Panc1 (cell line): ENCODE measurements around the gene RBSN. TPM values are rescaled to one million over a fixed set of nuclear protein-coding genes. Genes with fewer than 3 reads are reported as not detected.
"Not testable (repeated sequence)": the region's sequence is repeated elsewhere in the genome, so short reads cannot be mapped to it uniquely, and the experiment has no call there.

ENCODE experiments used
- ATAC-seq: fragments of 200-7000 bp; cut with Tn5 transposase; 2 replicates; pipeline ENCODE4 v1.9.1; 2020; ENCODE audit warnings: mild to moderate bottlenecking, moderate library complexity
- BruUV-seq: library from RNA; stranded (reverse); fragments of 400-500 nt; replicated peaks from 2 replicates; lab custom pipeline; 2021; lab: Mats Ljungman, UMichigan
- CTCF ChIA-PET: fragments of 300-600 bp; sonication (Branson Sonifier 250); formaldehyde crosslinking; loops from one replicate; lab custom pipeline; 2022; ENCODE audit warnings: antibody characterized with exemption; lab: Charles Lee
- POLR2A ChIA-PET: fragments of 300-600 bp; sonication (Branson Sonifier 250); formaldehyde crosslinking; loops from one replicate; lab custom pipeline; 2022; ENCODE audit warnings: antibody characterized with exemption; lab: Charles Lee
- DNase-seq: peaks from one replicate; pipeline ENCODE4 v3.0.0-alpha.2; 2010; ENCODE audit warnings: low read depth, low spot score
- H3K27ac ChIP-seq: 2 replicates; pipeline ENCODE4 v1.5.1; 2011; ENCODE audit warnings: mild to moderate bottlenecking, low read length, inconsistent platforms
- H3K27me3 ChIP-seq: fragments of 200-500 bp; sonication (Bioruptor generic); 2 replicates; pipeline ENCODE4 v1.6.0; 2014; ENCODE audit warnings: low read length, inconsistent platforms; ENCODE audit not compliant: control insufficient read depth, insufficient read depth
- H3K36me3 ChIP-seq: fragments of 200-500 bp; sonication (Bioruptor generic); 2 replicates; pipeline ENCODE4 v1.5.1; 2014; ENCODE audit warnings: inconsistent platforms, mild to moderate bottlenecking, low read length, moderate library complexity; ENCODE audit not compliant: control insufficient read depth, insufficient read depth
- H3K4me1 ChIP-seq: 2 replicates; pipeline ENCODE4 v1.5.1; 2011; ENCODE audit warnings: inconsistent platforms, mild to moderate bottlenecking, low read length, moderate library complexity; ENCODE audit not compliant: control insufficient read depth, insufficient read depth
- H3K4me3 ChIP-seq, 2 experiments: 2 replicates each; pipeline ENCODE4 v1.5.1; 2011 to 2012; ENCODE audit warnings: low read depth in 2 of 2, low read length in 2 of 2, mild to moderate bottlenecking in 2 of 2, inconsistent platforms in 1 of 2, moderate library complexity in 1 of 2
- H3K9me3 ChIP-seq: fragments of 200-500 bp; sonication (Bioruptor generic); 2 replicates; pipeline ENCODE4 v1.5.1; 2014; ENCODE audit warnings: low read depth, mild to moderate bottlenecking, inconsistent platforms, low read length, moderate library complexity; ENCODE audit not compliant: control insufficient read depth, insufficient read depth
- CTCF ChIP-seq: fragments of 450-650 bp; IDR thresholded peaks from 2 replicates; pipeline ENCODE4 v1.5.1; 2017; ENCODE audit warnings: mild to moderate bottlenecking
- POLR2AphosphoS5 ChIP-seq: IDR thresholded peaks from 2 replicates; pipeline ENCODE4 v1.6.1; 2012; ENCODE audit warnings: mild to moderate bottlenecking, low read depth, low read length, moderate library complexity
- REST ChIP-seq, 2 experiments: IDR thresholded peaks; 2 replicates each; pipeline ENCODE4 v1.6.1; 2011 to 2012; ENCODE audit warnings: low read depth in 2 of 2, control low read depth in 1 of 2, low read length in 1 of 2, mild to moderate bottlenecking in 1 of 2, moderate library complexity in 1 of 2; ENCODE audit not compliant: insufficient read depth in 1 of 2
- SIN3A ChIP-seq: IDR thresholded peaks from 2 replicates; pipeline ENCODE4 v1.6.1; 2012; ENCODE audit warnings: low read depth, mild to moderate bottlenecking, low read length, moderate library complexity, borderline replicate concordance; ENCODE audit not compliant: insufficient read depth
- TCF7L2 ChIP-seq: IDR thresholded peaks from 2 replicates; pipeline ENCODE4 v1.6.1; 2011; ENCODE audit warnings: mild to moderate bottlenecking, low read depth, low read length, inconsistent platforms
- in situ Hi-C: cut with HindIII; loops from 2 replicates; pipeline ENCODE4 v1.10.0; 2016; ENCODE audit warnings: low sequenced_read_pairs, low pct_unique_long_range_greater_than_20kb
- intact Hi-C: fragments of 100-400 bp; cut with micrococcal nuclease; formaldehyde crosslinking; loops from one replicate; pipeline ENCODE4 v1.10.0; 2022; ENCODE audit not compliant: unreplicated experiment
- total RNA-seq: library from RNA; stranded (reverse); gene quantifications from one replicate; pipeline ENCODE4 v1.2.1, GENCODE V29; 2021; ENCODE audit not compliant: unreplicated experiment

The RBSN gene
- total RNA-seq, 1 experiment from 2014 or later, result 13.6 TPM

DNA sequence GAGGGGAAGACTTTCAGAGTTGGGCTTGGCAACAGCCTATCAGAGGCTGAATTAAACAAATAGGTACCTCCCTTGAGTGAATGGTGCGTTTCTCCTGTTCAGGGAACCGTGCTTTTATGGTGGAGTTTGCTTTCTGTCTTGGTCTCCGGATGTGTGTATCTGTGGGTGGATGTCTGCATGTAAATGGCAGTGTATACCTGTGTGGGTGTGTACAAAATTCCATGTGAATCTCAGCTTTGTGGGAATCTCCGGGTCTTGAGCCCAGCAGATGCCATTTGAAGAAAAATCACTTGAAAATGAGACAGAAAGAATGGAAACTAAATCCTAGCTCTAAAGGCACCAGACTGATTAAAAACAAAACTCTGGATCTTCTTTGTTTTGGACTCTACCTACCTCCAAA lies 37.9 kb upstream of the RBSN start:
- H3K36me3 ChIP-seq, intact Hi-C loops, H3K27me3 ChIP-seq, CTCF ChIA-PET, BruUV-seq, H3K9me3 ChIP-seq, H3K4me3 ChIP-seq, H3K4me1 ChIP-seq, H3K27ac ChIP-seq, ATAC-seq, POLR2A ChIA-PET, DNase-seq, in situ Hi-C loops: not testable (repeated sequence)

- H3K4me3 ChIP-seq, H3K27ac ChIP-seq, H3K4me1 ChIP-seq, BruUV-seq, H3K27me3 ChIP-seq, ATAC-seq, in situ Hi-C loops, intact Hi-C loops, H3K9me3 ChIP-seq, DNase-seq, CTCF ChIA-PET, POLR2A ChIA-PET, H3K36me3 ChIP-seq: not testable (repeated sequence)
Measured at GRCh38 chr3:15134968-15135367, 36.0 kb upstream of the RBSN start.

DNA sequence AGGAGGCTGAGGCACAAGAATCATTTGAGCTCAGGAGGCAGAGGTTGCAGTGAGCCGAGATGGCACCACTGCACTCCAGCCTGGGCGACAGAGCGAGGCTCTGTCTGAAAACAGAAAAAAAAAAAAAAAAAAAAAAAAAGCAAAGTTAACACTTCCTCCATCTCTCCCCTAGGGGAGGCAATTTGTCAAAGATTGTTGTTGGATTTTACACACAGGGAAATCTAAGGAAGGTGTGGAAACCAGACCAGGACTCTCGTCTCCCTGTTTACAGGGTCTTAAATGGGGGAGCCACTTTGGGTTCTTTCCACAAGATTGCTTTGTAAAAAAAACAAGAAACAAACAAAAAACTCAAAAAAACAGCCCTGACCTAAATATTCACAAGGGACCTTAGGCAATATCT lies 29.5 kb upstream of the RBSN start:
- DNase-seq, POLR2A ChIA-PET, H3K27ac ChIP-seq, H3K4me3 ChIP-seq, BruUV-seq, H3K36me3 ChIP-seq, H3K27me3 ChIP-seq, CTCF ChIA-PET, ATAC-seq, intact Hi-C loops, H3K9me3 ChIP-seq, H3K4me1 ChIP-seq, in situ Hi-C loops: not testable (repeated sequence)
- peak; percentile 32; the same call in 1 of the 2 replicates for TF ChIP-seq CTCF

DNA sequence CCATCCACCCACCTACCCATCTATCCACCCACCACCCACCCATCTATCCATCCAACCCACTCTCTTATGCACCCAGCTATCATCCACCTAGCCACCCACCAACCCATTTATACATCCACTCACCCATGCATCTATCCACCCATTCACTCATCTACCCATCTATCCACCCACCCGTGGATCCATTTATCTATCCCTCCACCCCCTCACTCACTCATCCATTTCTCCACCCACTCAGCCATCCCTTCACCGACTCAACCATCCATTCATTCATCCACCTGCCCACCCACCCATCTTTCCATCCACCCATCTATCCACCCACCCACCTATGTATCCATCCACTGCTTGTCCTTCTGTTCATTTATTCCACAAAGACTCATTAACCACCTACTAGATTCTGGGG lies 28.0 kb upstream of the RBSN start:
- POLR2A ChIA-PET, H3K4me1 ChIP-seq, H3K27ac ChIP-seq, ATAC-seq, DNase-seq, BruUV-seq, in situ Hi-C loops, H3K27me3 ChIP-seq, H3K36me3 ChIP-seq, intact Hi-C loops, H3K9me3 ChIP-seq, H3K4me3 ChIP-seq, CTCF ChIA-PET: not testable (repeated sequence)

GRCh38 chr3:15122398-15122797 lies 23.4 kb upstream of the RBSN start:
- ATAC-seq, result no peak
- CTCF ChIA-PET, result no interaction called here
- H3K9me3 ChIP-seq, result no peaks in the 10 kb centered on the region
- H3K27me3 ChIP-seq, result no peaks in the 10 kb centered on the region
- in situ Hi-C loops (no loop called here), intact Hi-C loops (no loop called here)
- H3K36me3 ChIP-seq, result no peaks in the 10 kb centered on the region
- no peaks in the 10 kb centered on the region for H3K4me1 ChIP-seq
- H3K27ac ChIP-seq, result no peak overlapping the region
- BruUV-seq, result no TSS peak
- POLR2A ChIA-PET, result interaction anchor here (0.6 kb wide), 1 partner anchor 83 kb away, joined by 3 read pairs; the partner anchor contains the start of gene CAPN7
- DNase-seq, result no peak
- TF ChIP-seq REST (IDR thresholded peaks at IDR 0.05; ENCODE audit: insufficient read depth in 1 of 2, low read depth in 2 of 2, low read length in 1 of 2) (no peak), TCF7L2 (no peak), SIN3A (no peak), CTCF (no peak), POLR2AphosphoS5 (no peak)
- no peak overlapping the region for H3K4me3 ChIP-seq
